Trophoblast cell (in vitro differentiated cells and primary cell): ENCODE results near the gene ZNF555.
A peak's percentile ranks its signal among the peaks of the same experiment; 100 is the strongest.
"Not testable (repeated sequence)": the region's sequence is repeated elsewhere in the genome, so short reads cannot be mapped to it uniquely, and the experiment has no call there.

Experiments used
- DNase-seq, 2 donors: peaks; one replicate each; pipeline ENCODE4 v3.0.0-alpha.2; 2016
- H2AFZ ChIP-seq: 2 replicates; pipeline ENCODE4 v1.6.1; 2013; ENCODE audit warnings: low read length, moderate library complexity, mild to moderate bottlenecking; ENCODE audit not compliant: insufficient read depth, poor library complexity
- H2AK5ac ChIP-seq: 2 replicates; pipeline ENCODE4 v1.6.1; 2013; ENCODE audit warnings: mild to moderate bottlenecking, low read length
- H2BK120ac ChIP-seq: 2 replicates; pipeline ENCODE4 v1.6.1; 2013; ENCODE audit warnings: low read length, mild to moderate bottlenecking, moderate library complexity; ENCODE audit not compliant: insufficient read depth, poor library complexity
- H2BK12ac ChIP-seq: 2 replicates; pipeline ENCODE4 v1.6.1; 2013; ENCODE audit warnings: mild to moderate bottlenecking, low read length, moderate library complexity
- H2BK5ac ChIP-seq: 2 replicates; pipeline ENCODE4 v1.6.1; 2013; ENCODE audit warnings: low read length, low read depth, moderate library complexity, mild to moderate bottlenecking; ENCODE audit not compliant: poor library complexity
- H3K14ac ChIP-seq: 2 replicates; pipeline ENCODE4 v1.6.1; 2013; ENCODE audit warnings: mild to moderate bottlenecking, low read length
- H3K18ac ChIP-seq: 2 replicates; pipeline ENCODE4 v1.6.1; 2013; ENCODE audit warnings: mild to moderate bottlenecking, low read length
- H3K23ac ChIP-seq: 2 replicates; pipeline ENCODE4 v1.6.1; 2013; ENCODE audit warnings: low read length
- H3K27ac ChIP-seq: 2 replicates; pipeline ENCODE4 v1.5.1; 2013; ENCODE audit warnings: low read depth, mild to moderate bottlenecking, inconsistent platforms, low read length, moderate library complexity
- H3K27me3 ChIP-seq: 2 replicates; pipeline ENCODE4 v1.6.1; 2013; ENCODE audit warnings: inconsistent platforms, mild to moderate bottlenecking, low read length, moderate library complexity; ENCODE audit not compliant: insufficient read depth
- H3K36me3 ChIP-seq, 2 experiments: 1 replicate in 1 of 2; 2 replicates in 1 of 2; pipeline ENCODE4 v1.6.1; 2013; ENCODE audit warnings: low read length in 2 of 2, mild to moderate bottlenecking in 2 of 2, moderate library complexity in 1 of 2; ENCODE audit not compliant: insufficient read depth in 2 of 2, control insufficient read depth in 1 of 2
- H3K4ac ChIP-seq: 2 replicates; pipeline ENCODE4 v1.6.1; 2013; ENCODE audit warnings: low read depth, mild to moderate bottlenecking, low read length, moderate library complexity
- H3K4me1 ChIP-seq, 2 experiments: 1 replicate in 1 of 2; 2 replicates in 1 of 2; pipeline ENCODE4 v1.6.1; 2013; ENCODE audit warnings: low read length in 2 of 2, mild to moderate bottlenecking in 2 of 2, moderate library complexity in 1 of 2; ENCODE audit not compliant: insufficient read depth in 2 of 2, control insufficient read depth in 1 of 2
- H3K4me2 ChIP-seq: 2 replicates; pipeline ENCODE4 v1.6.1; 2013; ENCODE audit warnings: inconsistent platforms, mild to moderate bottlenecking, low read length, moderate library complexity
- H3K4me3 ChIP-seq: 2 replicates; pipeline ENCODE4 v1.5.1; 2013; ENCODE audit warnings: mild to moderate bottlenecking, low read depth, low read length, inconsistent platforms
- H3K79me1 ChIP-seq: one replicate; pipeline ENCODE4 v1.6.1; 2013; ENCODE audit warnings: low read length
- H3K79me2 ChIP-seq: 2 replicates; pipeline ENCODE4 v1.6.1; 2013; ENCODE audit warnings: low read length, mild to moderate bottlenecking; ENCODE audit not compliant: control insufficient read depth, insufficient read depth, poor library complexity
- H3K9ac ChIP-seq: 2 replicates; pipeline ENCODE4 v1.6.1; 2013; ENCODE audit warnings: mild to moderate bottlenecking, low read length
- H3K9me3 ChIP-seq: 2 replicates; pipeline ENCODE4 v1.6.1; 2013; ENCODE audit warnings: low read depth, mild to moderate bottlenecking, control low read depth, inconsistent platforms, low read length; ENCODE audit not compliant: insufficient read depth
- H4K12ac ChIP-seq: 2 replicates; pipeline ENCODE4 v1.6.1; 2013; ENCODE audit warnings: low read depth, mild to moderate bottlenecking, low read length, moderate library complexity
- H4K8ac ChIP-seq: 2 replicates; pipeline ENCODE4 v1.6.1; 2013; ENCODE audit warnings: low read depth, mild to moderate bottlenecking, low read length, moderate library complexity
- H4K91ac ChIP-seq: one replicate; pipeline ENCODE4 v1.6.1; 2013; ENCODE audit warnings: low read depth, mild to moderate bottlenecking, low read length, moderate library complexity
- WGBS: extraction: QIAGEN DNeasy Blood & Tissue Kit; methylation state at CpG from one replicate; pipeline ENCODE4 v1.1.7; 2013; ENCODE audit warnings: missing lambda C conversion rate; ENCODE audit not compliant: insufficient read length, insufficient coverage; ENCODE audit errors: extremely low coverage; 5-methylcytosine and 5-hydroxymethylcytosine counted together

The ZNF555 gene

DNA sequence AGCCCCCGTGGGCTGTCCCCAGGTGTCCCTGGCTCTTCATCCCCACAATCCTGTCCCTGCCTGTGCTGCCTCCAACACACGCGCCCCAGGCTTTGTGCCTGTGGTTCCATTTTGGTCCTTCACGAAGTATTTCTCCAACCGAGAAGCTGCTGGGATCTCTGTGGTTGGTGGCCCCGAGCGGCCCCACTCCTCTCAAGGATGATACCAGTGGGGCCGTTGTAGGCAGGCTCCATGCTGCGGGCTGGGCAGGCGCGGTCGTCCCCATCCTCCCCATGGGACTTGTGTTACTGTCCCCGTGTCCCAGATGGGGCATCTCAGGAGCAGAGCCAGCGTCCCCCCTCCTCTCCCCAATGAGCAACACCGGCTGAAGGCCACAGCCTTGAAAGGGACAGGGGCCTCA lies 25.4 kb upstream of the ZNF555 start:
- Histone ChIP-seq H3K23ac (no peak overlapping the region), H3K79me2 (peaks cover 18% of the 10 kb centered on the region), H2AFZ (no peak overlapping the region), H3K36me3 (peaks cover 32 to 33% of the 10 kb centered on the region in 2 experiments), H2BK5ac (no peak overlapping the region), H3K14ac (no peak overlapping the region), H3K18ac (no peak overlapping the region), H3K27ac (no peak overlapping the region), H3K79me1 (peaks cover 44% of the 10 kb centered on the region), H4K8ac (no peak overlapping the region), H2BK12ac (peak overlapping the region; percentile 61), H3K4me2 (no peak overlapping the region), H2AK5ac (peak overlapping the region; percentile 52), H3K4ac (no peak overlapping the region), H3K4me3 (no peak overlapping the region), H4K12ac (no peak overlapping the region), H3K9ac (no peak overlapping the region), H4K91ac (peak overlapping the region; percentile 56), H3K9me3 (no peaks in the 10 kb centered on the region), H3K27me3 (no peaks in the 10 kb centered on the region), H3K4me1 (peaks cover 29 to 36% of the 10 kb centered on the region in 2 experiments), H2BK120ac (peak overlapping the region; percentile 69)
- no CpG with 5 or more reads among the region's 15 CpGs for WGBS
- no peak for DNase-seq

DNA sequence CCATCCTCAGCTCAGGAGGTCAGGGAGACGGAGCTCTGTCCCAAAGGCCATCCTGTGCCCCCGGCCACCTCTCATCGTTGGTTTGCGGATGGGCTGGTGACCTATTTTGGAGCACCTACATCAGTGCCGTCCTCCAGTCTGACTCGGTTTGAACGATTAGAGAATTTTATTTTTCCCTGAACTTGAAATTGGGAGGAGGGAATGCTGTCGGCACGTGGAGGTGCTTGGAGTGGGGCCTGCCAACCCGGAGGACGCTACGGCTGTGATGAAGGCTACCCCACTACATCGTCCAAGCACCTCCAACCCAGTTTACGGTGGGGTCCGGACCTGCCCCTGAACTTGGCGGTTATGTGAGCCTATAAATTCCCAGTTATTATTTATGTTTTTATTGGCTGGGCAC lies 24.6 kb upstream of the ZNF555 start:
- Histone ChIP-seq H3K4me3 (no peak overlapping the region), H3K23ac (no peak overlapping the region), H2BK5ac (no peak overlapping the region), H2BK120ac (no peak overlapping the region), H3K4ac (no peak overlapping the region), H3K36me3 (peaks cover 25 to 28% of the 10 kb centered on the region in 2 experiments), H4K8ac (no peak overlapping the region), H2AFZ (no peak overlapping the region), H3K27ac (no peak overlapping the region), H3K9ac (no peak overlapping the region), H3K18ac (no peak overlapping the region), H3K9me3 (no peaks in the 10 kb centered on the region), H3K79me1 (peaks cover 44% of the 10 kb centered on the region), H4K91ac (peak overlapping the region; percentile 56), H4K12ac (no peak overlapping the region), H3K79me2 (peaks cover 18% of the 10 kb centered on the region), H2AK5ac (peak overlapping the region; percentile 52), H3K27me3 (no peaks in the 10 kb centered on the region), H3K4me2 (no peak overlapping the region), H2BK12ac (peak overlapping the region; percentile 61), H3K14ac (no peak overlapping the region), H3K4me1 (peaks cover 29 to 30% of the 10 kb centered on the region in 2 experiments)
- WGBS: no CpG with 5 or more reads among the region's 16 CpGs
- no peak for DNase-seq

DNA sequence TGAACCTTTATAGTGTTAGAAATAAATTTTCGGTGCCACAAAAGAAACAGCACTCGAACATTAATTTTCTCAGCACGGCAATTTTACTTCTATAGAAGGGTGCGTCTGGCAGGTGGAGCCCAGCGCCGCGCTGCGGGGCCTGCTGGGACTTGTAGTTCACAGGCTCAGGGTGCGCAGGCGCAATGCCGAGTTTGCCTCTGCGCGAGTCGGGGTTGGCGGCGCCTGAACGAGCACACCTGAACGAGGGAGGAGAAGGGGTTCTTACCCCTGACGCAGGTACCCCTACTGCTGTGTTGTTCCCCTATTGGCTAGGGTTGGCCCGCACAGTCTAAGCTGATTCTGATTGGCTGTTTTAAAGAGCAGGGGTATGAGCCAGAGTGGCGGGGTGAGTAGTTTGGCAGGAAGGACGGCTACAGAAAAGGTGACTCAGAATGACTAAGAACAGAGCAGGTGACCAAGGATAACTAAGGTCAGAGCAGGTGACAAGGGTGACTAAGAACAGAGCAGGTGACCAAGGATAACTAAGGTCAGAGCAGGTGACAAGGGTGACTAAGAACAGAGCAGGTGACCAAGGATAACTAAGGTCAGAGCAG lies 23.9 kb upstream of the ZNF555 start:
- not testable (repeated sequence) for H2AK5ac ChIP-seq, H3K27ac ChIP-seq, H3K4ac ChIP-seq, H3K9ac ChIP-seq, H4K91ac ChIP-seq, H3K4me2 ChIP-seq, H4K12ac ChIP-seq, H3K18ac ChIP-seq, H3K9me3 ChIP-seq, H4K8ac ChIP-seq, H3K23ac ChIP-seq, H3K27me3 ChIP-seq, H2BK120ac ChIP-seq, H2AFZ ChIP-seq
- H3K36me3 ChIP-seq: peaks cover 19 to 22% of the 10 kb centered on the region in 2 experiments
- WGBS: no CpG with 5 or more reads among the region's 22 CpGs
- H3K4me3 ChIP-seq: peak overlapping the region; percentile 26
- H3K79me2 ChIP-seq: peaks cover 18% of the 10 kb centered on the region
- peaks cover 40% of the 10 kb centered on the region for H3K79me1 ChIP-seq
- peak overlapping the region; percentile 59 for H3K14ac ChIP-seq
- DNase-seq: peak; percentile 68 to 76
- peak overlapping the region; percentile 15 for H2BK12ac ChIP-seq
- H3K4me1 ChIP-seq: peaks cover 23 to 24% of the 10 kb centered on the region in 2 experiments
- peak overlapping the region; percentile 8 for H2BK5ac ChIP-seq

DNA sequence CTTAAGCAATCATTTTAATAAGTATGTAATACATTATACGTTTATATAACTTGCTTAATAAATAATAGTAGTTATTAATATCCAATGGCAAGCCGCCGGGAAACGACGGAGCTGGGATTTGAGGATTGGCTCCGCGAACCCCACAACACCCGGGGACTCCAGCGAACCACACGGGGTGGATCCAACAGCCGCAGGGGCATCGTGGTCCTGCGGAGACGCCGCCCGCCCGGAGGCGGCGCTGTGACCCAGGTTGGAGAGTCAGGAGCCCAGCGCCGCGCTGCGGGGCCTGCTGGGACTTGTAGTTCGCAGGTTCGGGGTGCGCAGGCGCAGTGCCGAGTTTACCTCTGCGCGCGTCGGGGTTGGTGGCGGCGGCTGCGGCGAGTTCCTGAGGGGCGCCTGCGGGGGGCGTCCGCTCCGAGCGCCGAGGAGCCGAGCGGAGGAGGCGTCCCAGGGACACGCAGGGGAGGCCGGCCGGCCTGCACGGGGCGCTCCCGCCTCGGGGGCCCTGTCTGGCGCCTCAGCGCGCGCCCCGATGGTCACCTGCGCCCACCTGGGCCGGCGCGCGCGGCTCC lies 21.6 kb upstream of the ZNF555 start, which contains the start of gene ZNF554:
ZNF554 (plus strand) TSS at position 329 of the 572 bp plus-strand sequence; CDS start at position 533, 204 bp downstream.
- Histone ChIP-seq H3K4ac (peak within 1 kb of the TSS; percentile 13), H3K4me3 (peak within 1 kb of the TSS; percentile 79), H3K4me1 (peaks cover 4% of the 10 kb centered on the region in 2 experiments), H3K27ac (no peak within 1 kb of the TSS), H3K18ac (peak within 1 kb of the TSS; percentile 90), H3K23ac (no peak within 1 kb of the TSS), H2BK5ac (peak within 1 kb of the TSS; percentile 29), H4K91ac (peak within 1 kb of the TSS; percentile 88), H3K79me2 (peaks cover 7% of the 10 kb centered on the region), H2AK5ac (peak within 1 kb of the TSS; percentile 70), H3K14ac (peak within 1 kb of the TSS; percentile 80), H3K4me2 (peak within 1 kb of the TSS; percentile 80), H3K79me1 (peaks cover 20% of the 10 kb centered on the region), H3K9ac (peak within 1 kb of the TSS; percentile 36), H3K36me3 (peaks cover 19 to 22% of the 10 kb centered on the region in 2 experiments), H2BK120ac (peak within 1 kb of the TSS; percentile 2), H4K12ac (peak within 1 kb of the TSS; percentile 82), H2BK12ac (peak within 1 kb of the TSS; percentile 34), H4K8ac (peak within 1 kb of the TSS; percentile 82), H3K27me3 (no peaks in the 10 kb centered on the region), H3K9me3 (peaks cover 3% of the 10 kb centered on the region), H2AFZ (peak within 1 kb of the TSS; percentile 93)
- peak; percentile 96 to 99 for DNase-seq
- WGBS: no CpG with 5 or more reads among the region's 64 CpGs
